Measurements from ENCODE around the gene ARHGEF19. TPM values are rescaled to one million over a fixed set of nuclear protein-coding genes. Genes with fewer than 3 reads are reported as not detected.

Gene ARHGEF19
- total RNA-seq, 1 experiment from 2014 or later, result 21.1 TPM

GRCh38 chr1:16191309-16191708, 21.1 kb downstream of the ARHGEF19 start:
- H4K5ac ChIP-seq (ENCODE audit: insufficient read length, low read depth, low read length), result no peak overlapping the region
- Mint-ChIP-seq H3K27ac (no peak overlapping the region), H3K9me3 (no peaks in the 10 kb centered on the region), H3K36me3 (ENCODE audit: insufficient read depth in 1 of 3, low read depth in 3 of 3) (no peaks in the 10 kb centered on the region), H3K4me1 (0 out of 4 replicates have a peak, but pooled peaks cover 0 to 2% of the 10 kb centered on the region in 2 experiments), H3K27me3 (ENCODE audit: low read depth) (peaks cover 12% of the 10 kb centered on the region), H3K4me3 (no peak overlapping the region)
- no peak overlapping the region for H3K23ac ChIP-seq (ENCODE audit: insufficient read length, low read depth, low read length)
- no peak overlapping the region for H3T11ph ChIP-seq (ENCODE audit: low read length)
- H3K23me2 ChIP-seq (ENCODE audit: insufficient read length, low read depth, low read length, poor library complexity, severe bottlenecking), result no peaks in the 10 kb centered on the region
- no peak overlapping the region for H4K91ac ChIP-seq (ENCODE audit: insufficient read length, low read depth, low read length)
- no peak overlapping the region for H2BK15ac ChIP-seq (ENCODE audit: low read depth, low read length)
- H3K14ac ChIP-seq (ENCODE audit: insufficient read depth, low read length), result no peak overlapping the region
- H3K9me3 ChIP-seq (ENCODE audit: control insufficient read depth, low read depth, low read length), result no peaks in the 10 kb centered on the region
- no peak for TF ChIP-seq CTCF (conservative IDR thresholded peaks at IDR 0.05)
- no peak overlapping the region for H2BK20ac ChIP-seq (ENCODE audit: low read depth, low read length, poor library complexity, severe bottlenecking)
- H3K27me3 ChIP-seq (ENCODE audit: insufficient read depth, low read length), result no peaks in the 10 kb centered on the region
- H3K79me1 ChIP-seq (ENCODE audit: insufficient read depth, low read depth, low read length, poor library complexity, severe bottlenecking), result no peaks in the 10 kb centered on the region
- no peak overlapping the region for H3K4ac ChIP-seq (ENCODE audit: low read depth, low read length)
- no peak overlapping the region for H2AK5ac ChIP-seq (ENCODE audit: insufficient read length, low read length)
- H4K8ac ChIP-seq (replicated peaks; ENCODE audit: insufficient read length, low read depth, low read length), result no peak overlapping the region
- no peaks in the 10 kb centered on the region for H3K79me2 ChIP-seq (ENCODE audit: insufficient read depth, low read length)
- H3K18ac ChIP-seq (ENCODE audit: insufficient read length, low read depth, low read length), result no peak overlapping the region
- WGBS (ENCODE audit: extremely low coverage, insufficient read length, low lambda C conversion rate), result no CpG with 5 or more reads among the region's 1 CpG
- no peak overlapping the region for H2BK5ac ChIP-seq (ENCODE audit: insufficient read length, low read length)
- H3K4me2 ChIP-seq (ENCODE audit: insufficient read depth, insufficient read length, low read length), result no peak overlapping the region
- no peak for DNase-seq
- H2BK120ac ChIP-seq (ENCODE audit: low read depth, low read length, poor library complexity, severe bottlenecking), result no peak overlapping the region
- no peak overlapping the region for H3K9ac ChIP-seq (ENCODE audit: extremely low read depth, insufficient read length, low read length)
- no peak overlapping the region for H3K27ac ChIP-seq (ENCODE audit: insufficient read length, low read depth, low read length)
- no peak overlapping the region for H3K56ac ChIP-seq (ENCODE audit: insufficient read length, low read depth, low read length)
- no peaks in the 10 kb centered on the region for H4K20me1 ChIP-seq (ENCODE audit: control insufficient read depth, insufficient read depth, insufficient read length)
- H2AFZ ChIP-seq (ENCODE audit: low read length), result no peak overlapping the region
- no peak overlapping the region for H2BK12ac ChIP-seq (ENCODE audit: insufficient read length, low read depth, low read length)
- H3K4me1 ChIP-seq (ENCODE audit: insufficient read depth, low read length), result no peaks in the 10 kb centered on the region
